H1 (cell line): ENCODE data around the gene RBM8A. TPM values are rescaled to one million over a fixed set of nuclear protein-coding genes. Genes with fewer than 3 reads are reported as not detected.

Experiments
- ATF2 ChIP-seq: IDR thresholded peaks from 2 replicates; pipeline ENCODE4 v1.6.1; 2012; ENCODE audit warnings: low read length, inconsistent platforms
- polyA plus RNA-seq, 7 experiments: library from polyadenylated mRNA; depleted of rRNA in 3 of 7; stranded (reverse) in 5 of 7; unstranded in 2 of 7; fragments of >200 nt in 5 of 7; fragments of 200-250 nt in 2 of 7; gene quantifications; 1 replicate in 5 of 7; 2 replicates in 1 of 7; 4 replicates in 1 of 7; pipeline versions ENCODE4 v1.2.1 to v1.2.3, GENCODE V29; 2011 to 2013; ENCODE audit warnings: missing spikeins in 2 of 7, mixed read lengths in 2 of 7
- total RNA-seq: library from RNA; stranded (reverse); fragmentation: NEBNext Ultra II Directional; extraction: Animal tissue kit (Norgen Biotek cat#: 25700); gene quantifications from 2 replicates; pipeline ENCODE4 v1.2.1, GENCODE V29; 2021

Gene RBM8A
- total and polyA plus RNA-seq, 2 of the 8 experiments (the other 6 are each of a cell fraction or from before 2014, with no cell fraction given) = 125 to 216 TPM

- no peak for TF ChIP-seq ATF2
These were observed 21.9 kb upstream of the RBM8A start (continued) for GRCh38 chr1:145949219-145949618.
